H9 (cell line): Measurements from ENCODE around the gene EPHB3. TPM values are rescaled to one million over a fixed set of nuclear protein-coding genes. Genes with fewer than 3 reads are reported as not detected.

Experiments
- DNase-seq: peaks from one replicate; pipeline ENCODE4 v3.0.0-alpha.2; 2017
- H2AFZ ChIP-seq: one replicate; pipeline ENCODE4 v1.6.1; 2013; ENCODE audit warnings: mild to moderate bottlenecking, low read length, control low read depth, moderate library complexity
- H2AK5ac ChIP-seq: 2 replicates; pipeline ENCODE4 v1.6.1; 2013; ENCODE audit warnings: low read length, control low read depth, mixed read lengths; ENCODE audit not compliant: insufficient read length
- H2BK120ac ChIP-seq: one replicate; pipeline ENCODE4 v1.6.1; 2013; ENCODE audit warnings: low read depth, mild to moderate bottlenecking, low read length, control low read depth, inconsistent platforms; ENCODE audit not compliant: poor library complexity, severe bottlenecking
- H2BK12ac ChIP-seq: 2 replicates; pipeline ENCODE4 v1.6.1; 2013; ENCODE audit warnings: low read length, control low read depth, mixed read lengths, low read depth; ENCODE audit not compliant: insufficient read length
- H2BK15ac ChIP-seq: 2 replicates; pipeline ENCODE4 v1.6.1; 2013; ENCODE audit warnings: low read depth, low read length, control low read depth
- H2BK20ac ChIP-seq: one replicate; pipeline ENCODE4 v1.6.1; 2013; ENCODE audit warnings: low read depth, mild to moderate bottlenecking, low read length, control low read depth, inconsistent platforms; ENCODE audit not compliant: poor library complexity, severe bottlenecking
- H2BK5ac ChIP-seq: 2 replicates; pipeline ENCODE4 v1.6.1; 2013; ENCODE audit warnings: low read length, control low read depth, mixed read lengths; ENCODE audit not compliant: insufficient read length
- H3K14ac ChIP-seq: 2 replicates; pipeline ENCODE4 v1.6.1; 2013; ENCODE audit warnings: low read length, control low read depth; ENCODE audit not compliant: insufficient read depth
- H3K18ac ChIP-seq: 2 replicates; pipeline ENCODE4 v1.6.1; 2013; ENCODE audit warnings: low read depth, mild to moderate bottlenecking, mixed read lengths, low read length, control low read depth; ENCODE audit not compliant: insufficient read length
- H3K23ac ChIP-seq: 2 replicates; pipeline ENCODE4 v1.6.1; 2013; ENCODE audit warnings: low read length, control low read depth, mixed read lengths, low read depth; ENCODE audit not compliant: insufficient read length
- H3K23me2 ChIP-seq: 2 replicates; pipeline ENCODE4 v1.6.1; 2013; ENCODE audit warnings: low read depth, mild to moderate bottlenecking, mixed read lengths, low read length, control low read depth; ENCODE audit not compliant: insufficient read length, poor library complexity, severe bottlenecking
- H3K27ac ChIP-seq: 2 replicates; pipeline ENCODE4 v1.5.1; 2013; ENCODE audit warnings: low read length, control low read depth, mixed read lengths, low read depth; ENCODE audit not compliant: insufficient read length
- H3K27me3 ChIP-seq: 2 replicates; pipeline ENCODE4 v1.6.1; 2013; ENCODE audit warnings: low read length, control low read depth, inconsistent platforms; ENCODE audit not compliant: insufficient read depth
- H3K4ac ChIP-seq: 2 replicates; pipeline ENCODE4 v1.6.1; 2013; ENCODE audit warnings: low read depth, mild to moderate bottlenecking, control low read depth, inconsistent platforms, low read length, moderate library complexity
- H3K4me1 ChIP-seq: 2 replicates; pipeline ENCODE4 v1.6.1; 2013; ENCODE audit warnings: low read length, control low read depth, inconsistent platforms; ENCODE audit not compliant: insufficient read depth
- H3K4me2 ChIP-seq: 2 replicates; pipeline ENCODE4 v1.6.1; 2013; ENCODE audit warnings: low read length, control low read depth, mixed read lengths; ENCODE audit not compliant: insufficient read length, insufficient read depth
- H3K56ac ChIP-seq: 2 replicates; pipeline ENCODE4 v1.6.1; 2013; ENCODE audit warnings: low read depth, mild to moderate bottlenecking, mixed read lengths, low read length, control low read depth; ENCODE audit not compliant: insufficient read length
- H3K79me1 ChIP-seq: 2 replicates; pipeline ENCODE4 v1.6.1; 2013; ENCODE audit warnings: low read depth, mild to moderate bottlenecking, moderate library complexity, low read length, control low read depth, inconsistent platforms; ENCODE audit not compliant: insufficient read depth, poor library complexity, severe bottlenecking
- H3K79me2 ChIP-seq: 2 replicates; pipeline ENCODE4 v1.6.1; 2013; ENCODE audit warnings: low read length, control low read depth, inconsistent platforms; ENCODE audit not compliant: insufficient read depth
- H3K9ac ChIP-seq: 2 replicates; pipeline ENCODE4 v1.6.1; 2013; ENCODE audit warnings: low read length, control low read depth, mixed read lengths; ENCODE audit not compliant: insufficient read length; ENCODE audit errors: extremely low read depth
- H3K9me3 ChIP-seq: one replicate; pipeline ENCODE4 v1.6.1; 2013; ENCODE audit warnings: low read depth, low read length, inconsistent platforms; ENCODE audit not compliant: control insufficient read depth
- H3T11ph ChIP-seq: one replicate; pipeline ENCODE4 v1.6.1; 2013; ENCODE audit warnings: mild to moderate bottlenecking, low read length, control low read depth, inconsistent platforms
- H4K20me1 ChIP-seq: one replicate; pipeline ENCODE4 v1.6.1; 2013; ENCODE audit not compliant: control insufficient read depth, insufficient read length, insufficient read depth
- H4K5ac ChIP-seq: 2 replicates; pipeline ENCODE4 v1.6.1; 2013; ENCODE audit warnings: low read depth, mild to moderate bottlenecking, mixed read lengths, low read length, control low read depth; ENCODE audit not compliant: insufficient read length
- H4K8ac ChIP-seq: replicated peaks from 2 replicates; pipeline ENCODE4 v1.6.1; 2013; ENCODE audit warnings: low read length, control low read depth, mixed read lengths, low read depth; ENCODE audit not compliant: insufficient read length
- H4K91ac ChIP-seq: 2 replicates; pipeline ENCODE4 v1.6.1; 2013; ENCODE audit warnings: low read depth, mild to moderate bottlenecking, moderate library complexity, mixed read lengths, low read length, control low read depth; ENCODE audit not compliant: insufficient read length
- H3K27ac Mint-ChIP-seq, 3 experiments: 2 replicates in 2 of 3; 3 replicates in 1 of 3; pipeline ENCODE4 v1.8.0; 2020 to 2021; ENCODE audit warnings: mixed read lengths in 3 of 3, mild to moderate bottlenecking in 1 of 3, moderate library complexity in 1 of 3
- H3K27me3 Mint-ChIP-seq: 2 replicates; pipeline ENCODE4 v1.8.0; 2021; ENCODE audit warnings: low read depth, mild to moderate bottlenecking, moderate library complexity, mixed read lengths
- H3K36me3 Mint-ChIP-seq, 3 experiments: 2 replicates in 2 of 3; 3 replicates in 1 of 3; pipeline ENCODE4 v1.8.0; 2020 to 2021; ENCODE audit warnings: low read depth in 3 of 3, mixed read lengths in 3 of 3; ENCODE audit not compliant: insufficient read depth in 1 of 3
- H3K4me1 Mint-ChIP-seq, 2 experiments: 2 replicates each; pipeline ENCODE4 v1.8.0; 2020; ENCODE audit warnings: mixed read lengths in 2 of 2
- H3K4me3 Mint-ChIP-seq, 2 experiments: 2 replicates in 1 of 2; 3 replicates in 1 of 2; pipeline ENCODE4 v1.8.0; 2020 to 2021; ENCODE audit warnings: mild to moderate bottlenecking in 2 of 2, mixed read lengths in 2 of 2, moderate library complexity in 1 of 2
- H3K9me3 Mint-ChIP-seq, 2 experiments: 2 replicates in 1 of 2; 3 replicates in 1 of 2; pipeline ENCODE4 v1.8.0; 2020; ENCODE audit warnings: mild to moderate bottlenecking in 2 of 2, mixed read lengths in 2 of 2, moderate library complexity in 1 of 2
- CTCF ChIP-seq: fragments of 200-600 bp; sonication (generic); conservative IDR thresholded peaks from 3 replicates; pipeline ENCODE4 v1.8.0; 2021; ENCODE audit warnings: antibody characterized with exemption, mild to moderate bottlenecking
- WGBS: extraction: QIAGEN DNeasy Blood & Tissue Kit; methylation state at CpG from one replicate; pipeline ENCODE4 v1.1.7; 2013; ENCODE audit warnings: missing lambda C conversion rate, low lambda C conversion rate, mixed read lengths; ENCODE audit not compliant: insufficient read length; ENCODE audit errors: extremely low coverage; 5-methylcytosine and 5-hydroxymethylcytosine counted together
- total RNA-seq: library from RNA; stranded (reverse); gene quantifications from 2 replicates; pipeline ENCODE4 v1.2.1, GENCODE V29; 2021

EPHB3 gene
- total RNA-seq, 1 experiment from 2014 or later, result 1.0 TPM

GRCh38 chr3:184598574-184598927, 37.0 kb downstream of the EPHB3 start:
- Histone ChIP-seq H3K79me2 (no peaks in the 10 kb centered on the region), H3K4me1 (peaks cover 7% of the 10 kb centered on the region), H2AK5ac (no peak overlapping the region), H3K56ac (no peak overlapping the region), H3K79me1 (no peaks in the 10 kb centered on the region), H2BK5ac (no peak overlapping the region), H3K4me2 (no peak overlapping the region), H4K8ac (no peak overlapping the region), H4K20me1 (peaks cover 3% of the 10 kb centered on the region), H3K23ac (no peak overlapping the region), H3K9me3 (no peaks in the 10 kb centered on the region), H2BK15ac (no peak overlapping the region), H2BK20ac (no peak overlapping the region), H2AFZ (no peak overlapping the region), H3K14ac (no peak overlapping the region), H3K27me3 (peaks cover 42% of the 10 kb centered on the region), H3K9ac (no peak overlapping the region), H3T11ph (no peak overlapping the region), H3K18ac (no peak overlapping the region), H2BK120ac (no peak overlapping the region), H4K5ac (no peak overlapping the region), H3K27ac (no peak overlapping the region), H3K4ac (no peak overlapping the region), H4K91ac (no peak overlapping the region), H2BK12ac (no peak overlapping the region), H3K23me2 (peaks cover 10% of the 10 kb centered on the region)
- no peak overlapping the region for H3K27ac Mint-ChIP-seq
- TF ChIP-seq CTCF, result no peak
- H3K4me1 Mint-ChIP-seq, result peaks cover 38 to 57% of the 10 kb centered on the region in 2 experiments
- no CpG with 5 or more reads among the region's 7 CpGs for WGBS
- no peaks in the 10 kb centered on the region; a peak in 1 of 7 replicates for H3K36me3 Mint-ChIP-seq
- H3K27me3 Mint-ChIP-seq, result peaks cover 93% of the 10 kb centered on the region
- H3K4me3 Mint-ChIP-seq, result no peak overlapping the region
- peaks cover 0 to 2% of the 10 kb centered on the region in 2 experiments; a peak in 1 of 5 replicates for H3K9me3 Mint-ChIP-seq
- no peak for DNase-seq
